Memory B cell (primary cell): ENCODE measurements around the gene IRAK3.

Experiments
- ATAC-seq: fragments of 150-1000 bp; cut with Tn5 transposase; 2 replicates; pipeline ENCODE4 v1.10.0; 2021; ENCODE audit warnings: low read depth, mild to moderate bottlenecking, moderate library complexity
- DNase-seq, 2 donors: peaks; one replicate each; pipeline ENCODE4 v3.0.0; 2022; ENCODE audit warnings: low spot score in 2 of 2
- H3K27ac Mint-ChIP-seq: one replicate; pipeline ENCODE4 v1.8.0; 2022; ENCODE audit warnings: mild to moderate bottlenecking, moderate library complexity, mixed read lengths
- H3K27me3 Mint-ChIP-seq: one replicate; pipeline ENCODE4 v1.8.0; 2022; ENCODE audit warnings: mixed read lengths
- H3K36me3 Mint-ChIP-seq: one replicate; pipeline ENCODE4 v1.8.0; 2022; ENCODE audit warnings: mild to moderate bottlenecking, mixed read lengths
- H3K4me1 Mint-ChIP-seq: one replicate; pipeline ENCODE4 v1.8.0; 2022; ENCODE audit warnings: mixed read lengths
- H3K4me3 Mint-ChIP-seq: one replicate; pipeline ENCODE4 v1.8.0; 2022; ENCODE audit warnings: mild to moderate bottlenecking, moderate library complexity, mixed read lengths
- H3K9me3 Mint-ChIP-seq: one replicate; pipeline ENCODE4 v1.8.0; 2022; ENCODE audit warnings: mixed read lengths

IRAK3 gene

DNA sequence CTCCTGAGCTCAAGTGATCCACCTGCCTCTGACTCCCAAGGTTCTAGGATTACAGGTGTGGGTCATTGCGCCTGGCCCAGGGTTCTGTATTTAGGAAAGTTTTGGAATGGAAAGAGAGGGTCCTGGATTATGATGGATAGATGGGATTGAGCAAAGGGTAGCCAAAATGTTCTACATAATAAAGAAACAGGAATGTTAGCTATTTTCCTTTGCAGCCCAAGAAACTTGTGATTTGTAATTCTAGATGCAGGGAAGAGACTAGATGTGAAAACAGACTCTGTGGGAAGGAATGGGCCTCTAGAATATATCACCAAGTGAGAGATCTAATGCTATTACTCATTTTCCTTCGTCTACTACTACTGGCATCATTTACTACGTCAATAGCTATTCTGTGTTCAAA, 83.6 kb downstream of the IRAK3 start:
- no peak for DNase-seq
- no peaks in the 10 kb centered on the region for H3K36me3 Mint-ChIP-seq
- H3K4me3 Mint-ChIP-seq: no peak overlapping the region
- no peak for ATAC-seq
- no peak overlapping the region for H3K27ac Mint-ChIP-seq
- no peaks in the 10 kb centered on the region for H3K9me3 Mint-ChIP-seq
- H3K4me1 Mint-ChIP-seq: no peaks in the 10 kb centered on the region
- H3K27me3 Mint-ChIP-seq: peaks cover 3% of the 10 kb centered on the region

DNA sequence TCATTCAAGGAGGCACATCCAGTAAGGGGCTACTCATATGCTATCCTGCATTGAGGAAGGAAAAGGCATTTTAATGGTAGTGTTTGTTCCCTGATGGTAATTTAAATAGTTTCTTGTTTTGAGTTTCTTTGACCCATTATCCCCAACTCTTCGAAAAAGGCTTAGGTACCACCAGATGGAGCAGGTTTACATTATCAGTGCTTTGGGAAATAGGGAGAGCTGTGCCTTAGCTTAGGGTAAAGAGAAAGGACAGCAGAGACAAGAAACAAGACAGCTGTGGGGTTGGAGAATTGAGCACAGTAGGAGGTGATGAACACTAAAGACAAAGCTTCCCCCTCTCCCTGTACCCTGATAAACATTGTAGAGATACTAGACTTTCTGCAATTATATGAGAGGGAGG, 84.1 kb downstream of the IRAK3 start:
- Mint-ChIP-seq H3K27me3 (peaks cover 3% of the 10 kb centered on the region), H3K4me1 (no peaks in the 10 kb centered on the region), H3K9me3 (no peaks in the 10 kb centered on the region), H3K27ac (no peak overlapping the region), H3K36me3 (no peaks in the 10 kb centered on the region), H3K4me3 (no peak overlapping the region)
- DNase-seq (no peak), ATAC-seq (no peak)

DNA sequence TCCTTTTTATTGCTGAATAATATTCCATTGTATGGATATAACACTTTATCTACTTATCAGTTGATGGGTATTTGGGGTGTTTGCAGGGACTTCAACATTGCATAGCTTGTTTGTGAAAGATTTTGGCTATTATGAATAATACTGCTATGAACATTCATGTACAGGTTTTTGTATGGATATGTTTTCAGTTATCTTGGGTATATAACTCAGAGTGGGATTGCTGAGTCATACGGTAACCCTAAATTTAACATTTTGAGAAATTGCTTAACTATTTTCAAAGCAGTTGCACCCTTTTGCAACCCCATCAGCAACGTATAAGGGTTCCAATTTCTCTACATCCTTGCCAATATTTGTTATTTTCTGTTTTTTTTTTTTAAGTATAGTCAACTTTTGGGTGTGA, 86.0 kb downstream of the IRAK3 start:
- H3K27me3 Mint-ChIP-seq: peaks cover 4% of the 10 kb centered on the region
- no peaks in the 10 kb centered on the region for H3K4me1 Mint-ChIP-seq
- no peaks in the 10 kb centered on the region for H3K36me3 Mint-ChIP-seq
- no peak overlapping the region for H3K27ac Mint-ChIP-seq
- ATAC-seq (no peak), DNase-seq (no peak)
- no peak overlapping the region for H3K4me3 Mint-ChIP-seq
- H3K9me3 Mint-ChIP-seq: no peaks in the 10 kb centered on the region

GRCh38 chr12:66279123-66279712, 90.2 kb downstream of the IRAK3 start:
- Mint-ChIP-seq H3K36me3 (peaks cover 3% of the 10 kb centered on the region), H3K27me3 (peaks cover 19% of the 10 kb centered on the region), H3K9me3 (peaks cover 4% of the 10 kb centered on the region), H3K27ac (no peak overlapping the region), H3K4me3 (no peak overlapping the region), H3K4me1 (no peaks in the 10 kb centered on the region)
- no peak for ATAC-seq
- DNase-seq: no peak

DNA sequence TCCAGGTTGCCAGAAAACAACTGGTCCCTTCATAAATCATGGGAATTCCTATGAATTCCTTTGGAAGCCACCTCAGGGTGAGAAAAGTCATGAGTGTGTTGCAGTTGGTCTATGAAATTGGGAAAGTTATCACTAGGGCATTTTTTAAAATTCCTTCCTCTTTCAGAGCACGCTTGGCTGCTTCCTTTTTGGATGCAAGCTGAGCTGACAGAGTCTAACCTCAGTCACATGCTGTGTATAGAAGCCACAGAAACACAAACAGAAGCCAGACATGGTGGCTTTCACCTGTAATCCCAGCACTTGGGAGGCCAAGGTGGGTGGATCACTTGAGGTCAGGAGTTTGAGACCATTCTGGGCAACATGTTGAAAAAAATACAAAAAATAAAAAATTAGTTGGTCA, 91.5 kb downstream of the IRAK3 start:
- DNase-seq (no peak), ATAC-seq (no peak)
- Mint-ChIP-seq H3K27ac (no peak overlapping the region), H3K27me3 (peaks cover 19% of the 10 kb centered on the region), H3K4me3 (no peak overlapping the region), H3K36me3 (peaks cover 3% of the 10 kb centered on the region), H3K4me1 (no peaks in the 10 kb centered on the region), H3K9me3 (peaks cover 4% of the 10 kb centered on the region)

- H3K27ac Mint-ChIP-seq: no peak overlapping the region
- DNase-seq (no peak), ATAC-seq (no peak)
- H3K4me3 Mint-ChIP-seq: no peak overlapping the region
- H3K4me1 Mint-ChIP-seq: no peaks in the 10 kb centered on the region
- H3K36me3 Mint-ChIP-seq: peaks cover 3% of the 10 kb centered on the region
- peaks cover 16% of the 10 kb centered on the region for H3K27me3 Mint-ChIP-seq
- H3K9me3 Mint-ChIP-seq: peaks cover 4% of the 10 kb centered on the region
Observed at GRCh38 chr12:66282244-66282643, 93.2 kb downstream of the IRAK3 start.

DNA sequence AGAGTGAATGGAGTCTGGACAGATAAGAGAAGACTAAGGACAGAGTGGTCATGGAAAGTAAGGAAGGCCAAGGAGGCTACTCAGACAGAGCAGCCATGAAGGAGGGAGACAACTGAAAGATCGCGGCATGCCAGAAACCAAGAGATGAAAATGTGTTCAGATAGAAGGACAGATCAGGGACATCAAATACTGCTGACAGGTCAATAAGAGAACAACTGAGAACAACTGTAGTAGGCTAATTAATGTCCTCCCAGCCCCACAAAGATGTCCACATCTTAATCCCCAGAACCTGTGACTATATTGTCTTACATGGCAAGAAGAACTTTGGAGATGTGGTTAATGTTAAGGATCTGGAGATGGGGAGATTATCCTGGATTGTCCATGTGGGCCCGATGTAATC, 98.3 kb downstream of the IRAK3 start:
- Mint-ChIP-seq H3K9me3 (no peaks in the 10 kb centered on the region), H3K4me1 (no peaks in the 10 kb centered on the region), H3K36me3 (peaks cover 1% of the 10 kb centered on the region), H3K27ac (no peak overlapping the region), H3K27me3 (peaks cover 10% of the 10 kb centered on the region), H3K4me3 (no peak overlapping the region)
- ATAC-seq (no peak), DNase-seq (no peak)

DNA sequence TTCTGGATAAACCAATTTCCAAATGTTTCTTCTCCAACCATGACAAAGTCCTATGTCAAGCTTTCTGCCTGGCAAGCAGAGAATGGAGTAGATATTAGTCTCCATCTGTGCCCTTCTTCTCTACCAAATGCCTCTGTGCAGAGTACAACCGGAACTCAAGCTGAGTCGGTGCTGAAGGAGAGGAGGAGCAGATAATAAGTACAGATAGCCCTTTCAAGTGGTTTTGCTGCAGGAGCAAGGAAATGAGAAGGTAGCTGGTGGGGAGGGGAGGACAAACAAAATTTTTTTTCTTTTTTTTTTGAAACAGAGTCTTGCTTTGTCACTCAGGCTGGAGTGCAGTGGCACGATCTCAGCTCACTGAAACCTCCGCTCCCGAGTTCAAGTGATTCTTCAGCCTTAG, 99.1 kb downstream of the IRAK3 start:
- no peaks in the 10 kb centered on the region for H3K4me1 Mint-ChIP-seq
- H3K27ac Mint-ChIP-seq: no peak overlapping the region
- DNase-seq: no peak
- H3K27me3 Mint-ChIP-seq: peaks cover 7% of the 10 kb centered on the region
- H3K36me3 Mint-ChIP-seq: peaks cover 1% of the 10 kb centered on the region
- H3K9me3 Mint-ChIP-seq: no peaks in the 10 kb centered on the region
- no peak for ATAC-seq
- no peak overlapping the region for H3K4me3 Mint-ChIP-seq

DNA sequence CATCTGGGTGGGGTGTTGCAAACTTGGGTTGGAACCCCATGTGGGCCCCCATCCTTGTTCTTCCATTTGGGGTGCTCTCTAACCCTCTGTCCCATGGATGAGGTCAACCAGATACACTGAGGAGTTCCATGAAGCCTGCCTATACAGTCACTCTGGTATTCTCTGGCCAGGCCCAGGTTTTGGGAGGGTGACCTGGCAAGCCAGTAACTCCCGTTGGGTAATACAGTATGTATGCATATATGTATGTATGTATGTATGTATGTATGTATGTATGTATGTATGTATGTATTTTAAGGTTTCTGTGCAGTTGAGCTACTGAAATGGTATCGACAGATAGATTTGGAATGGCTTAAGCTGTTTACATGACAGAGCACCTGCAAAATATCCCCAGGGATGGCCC, 100.5 kb downstream of the IRAK3 start:
- H3K4me3 Mint-ChIP-seq: no peak overlapping the region
- no peaks in the 10 kb centered on the region for H3K36me3 Mint-ChIP-seq

DNA sequence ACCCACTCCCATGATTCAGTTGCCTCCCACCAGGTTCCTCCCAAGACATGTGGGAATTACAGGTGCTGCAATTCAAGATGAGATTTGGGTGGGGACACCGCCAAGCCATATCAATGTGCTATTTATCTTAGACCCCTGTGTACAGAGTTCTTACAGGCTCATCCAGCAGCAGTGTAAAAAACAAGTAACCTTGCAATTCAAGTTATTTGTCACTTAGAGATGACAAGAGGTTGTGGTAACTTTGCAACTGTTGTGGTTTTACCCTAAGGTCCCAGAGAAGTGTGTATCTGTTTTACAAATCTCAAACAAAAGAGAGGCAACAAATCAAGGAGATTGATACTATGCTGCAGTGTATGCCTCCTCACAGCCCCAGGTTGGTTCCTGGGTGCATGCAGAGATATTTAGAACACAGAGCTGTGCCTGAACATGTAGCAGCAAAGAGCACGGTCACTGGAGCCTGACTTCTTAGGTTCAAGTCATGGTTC, 101.7 kb downstream of the IRAK3 start:
- Mint-ChIP-seq H3K27me3 (peaks cover 5% of the 10 kb centered on the region), H3K9me3 (no peaks in the 10 kb centered on the region), H3K4me3 (no peak overlapping the region), H3K27ac (no peak overlapping the region), H3K36me3 (no peaks in the 10 kb centered on the region), H3K4me1 (no peaks in the 10 kb centered on the region)
- DNase-seq (no peak), ATAC-seq (no peak)

More for the DNA sequence above, 100.5 kb downstream of the IRAK3 start:
- no peak for DNase-seq
- ATAC-seq: no peak
- Mint-ChIP-seq H3K27me3 (peaks cover 5% of the 10 kb centered on the region), H3K4me1 (no peaks in the 10 kb centered on the region), H3K9me3 (no peaks in the 10 kb centered on the region), H3K27ac (no peak overlapping the region)

GRCh38 chr12:66296176-66296683, 107.2 kb downstream of the IRAK3 start:
- Mint-ChIP-seq H3K4me1 (peaks cover 4% of the 10 kb centered on the region), H3K4me3 (no peak overlapping the region), H3K9me3 (no peaks in the 10 kb centered on the region), H3K36me3 (no peaks in the 10 kb centered on the region), H3K27ac (no peak overlapping the region), H3K27me3 (peaks cover 5% of the 10 kb centered on the region)
- ATAC-seq (no peak), DNase-seq (no peak)

- Mint-ChIP-seq H3K27me3 (peaks cover 3% of the 10 kb centered on the region), H3K4me1 (peaks cover 8% of the 10 kb centered on the region), H3K4me3 (no peak overlapping the region), H3K27ac (no peak overlapping the region), H3K36me3 (no peaks in the 10 kb centered on the region), H3K9me3 (no peaks in the 10 kb centered on the region)
- ATAC-seq: no peak
- no peak for DNase-seq
Observed at GRCh38 chr12:66297080-66297479, 108.1 kb downstream of the IRAK3 start.

DNA sequence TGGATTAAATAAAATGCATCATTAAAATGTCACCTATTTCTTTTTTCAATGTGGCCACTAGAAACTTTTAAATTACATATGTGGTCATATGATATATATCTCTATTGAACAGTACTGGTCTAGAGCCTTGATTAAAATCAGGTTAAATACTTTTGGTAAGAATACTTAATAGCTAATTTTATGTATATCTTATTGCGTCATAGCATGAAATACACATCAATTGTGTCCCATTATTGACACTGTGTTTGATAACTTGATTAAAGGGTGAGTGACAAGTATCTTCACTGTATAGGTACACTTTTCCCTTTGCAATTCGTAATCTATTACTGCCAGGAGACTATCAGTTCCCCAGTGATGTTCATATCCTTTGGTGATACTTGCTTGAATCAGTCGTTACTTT, 108.9 kb downstream of the IRAK3 start:
- no peaks in the 10 kb centered on the region for H3K9me3 Mint-ChIP-seq
- ATAC-seq: no peak
- peaks cover 11% of the 10 kb centered on the region for H3K4me1 Mint-ChIP-seq

GRCh38 chr12:66301944-66302826, 113.2 kb downstream of the IRAK3 start, which contains the start of gene HELB:
TSS of gene HELB (plus strand) at chr12:66302493. CDS start at chr12:66302604, 111 bp downstream.
- peak within 1 kb of the TSS; percentile 98 for H3K4me3 Mint-ChIP-seq
- peak within 1 kb of the TSS; percentile 95 for H3K27ac Mint-ChIP-seq
- peak; percentile 72 to 75 for DNase-seq
- no peaks in the 10 kb centered on the region for H3K9me3 Mint-ChIP-seq
- H3K27me3 Mint-ChIP-seq: peaks cover 1% of the 10 kb centered on the region
- H3K36me3 Mint-ChIP-seq: peaks cover 7% of the 10 kb centered on the region
- peak; percentile 90 for ATAC-seq
- peaks cover 25% of the 10 kb centered on the region for H3K4me1 Mint-ChIP-seq

More for the DNA sequence above, 108.9 kb downstream of the IRAK3 start:
- Mint-ChIP-seq H3K4me3 (no peak overlapping the region), H3K36me3 (no peaks in the 10 kb centered on the region), H3K27me3 (peaks cover 3% of the 10 kb centered on the region), H3K27ac (no peak overlapping the region)
- no peak for DNase-seq
